A673 (cell line): ENCODE data around the gene MAPK8IP3. TPM values are rescaled to one million over a fixed set of nuclear protein-coding genes. Genes with fewer than 3 reads are reported as not detected.

ENCODE experiments used
- BruUV-seq: library from RNA; stranded (reverse); fragments of 400-500 nt; replicated peaks from 2 replicates; lab custom pipeline; 2021; lab: Mats Ljungman, UMichigan
- CTCF ChIA-PET: fragments of 300-600 bp; sonication (Branson Sonifier 250); formaldehyde crosslinking; loops from one replicate; lab custom pipeline; 2022; ENCODE audit warnings: antibody characterized with exemption; lab: Charles Lee
- POLR2A ChIA-PET: fragments of 300-600 bp; sonication (Branson Sonifier 250); formaldehyde crosslinking; loops from one replicate; lab custom pipeline; 2022; ENCODE audit warnings: antibody characterized with exemption; ENCODE audit not compliant: low non-redundant PET; lab: Charles Lee
- DNase-seq: peaks from one replicate; pipeline ENCODE4 v3.0.0-alpha.2; 2015; ENCODE audit warnings: low spot score
- H3K27ac ChIP-seq: fragments of 200-600 bp; sonication (generic); 2 replicates; pipeline ENCODE4 v1.5.1; 2016; ENCODE audit warnings: mixed run types, low read depth, mild to moderate bottlenecking, mixed read lengths, antibody characterized with exemption, low read length; ENCODE audit not compliant: poor library complexity, severe bottlenecking
- H3K27me3 ChIP-seq: fragments of 200-600 bp; sonication (generic); replicated peaks from 2 replicates; pipeline ENCODE4 v1.6.1; 2017; ENCODE audit warnings: mixed run types, low read depth, mild to moderate bottlenecking, mixed read lengths, antibody characterized with exemption, low read length; ENCODE audit not compliant: insufficient read depth, poor library complexity
- H3K36me3 ChIP-seq: fragments of 200-600 bp; sonication (generic); 2 replicates; pipeline ENCODE4 v1.6.1; 2016; ENCODE audit warnings: mixed run types, mild to moderate bottlenecking, mixed read lengths, antibody characterized with exemption, low read length; ENCODE audit not compliant: insufficient read depth, poor library complexity, severe bottlenecking
- H3K4me1 ChIP-seq: fragments of 200-600 bp; sonication (generic); 2 replicates; pipeline ENCODE4 v1.6.1; 2017; ENCODE audit warnings: mixed run types, mild to moderate bottlenecking, mixed read lengths, antibody characterized with exemption, low read length; ENCODE audit not compliant: insufficient read depth, poor library complexity, severe bottlenecking
- H3K4me3 ChIP-seq: fragments of 200-600 bp; sonication (generic); 2 replicates; pipeline ENCODE4 v1.5.1; 2016; ENCODE audit warnings: low read depth, mixed run types, mild to moderate bottlenecking, mixed read lengths, low read length; ENCODE audit not compliant: poor library complexity, severe bottlenecking
- H3K9me3 ChIP-seq: fragments of 200-600 bp; sonication (generic); 2 replicates; pipeline ENCODE4 v1.6.1; 2016; ENCODE audit warnings: mixed run types, low read depth, mild to moderate bottlenecking, mixed read lengths, antibody characterized with exemption, low read length; ENCODE audit not compliant: poor library complexity, severe bottlenecking
- EZH2 ChIP-seq: fragments of 200-600 bp; sonication (generic); IDR thresholded peaks from 2 replicates; pipeline ENCODE4 v1.6.1; 2017; ENCODE audit warnings: borderline replicate concordance, low read depth, mild to moderate bottlenecking, mixed read lengths, antibody characterized with exemption, low read length; ENCODE audit not compliant: poor library complexity, severe bottlenecking
- intact Hi-C: fragments of 100-400 bp; cut with micrococcal nuclease; formaldehyde crosslinking; loops from one replicate; pipeline ENCODE4 v1.10.0; 2022; ENCODE audit not compliant: unreplicated experiment
- total RNA-seq: library from RNA; stranded (reverse); gene quantifications from 2 replicates; pipeline ENCODE4 v1.2.3, GENCODE V29; 2021
- TF ChIP-seq, protein P1 (sequence below): fragments of 300-800, 200-600 bp; sonication (generic); conservative IDR thresholded peaks from 2 replicates; pipeline ENCODE4 v1.5.1; 2017; ENCODE audit warnings: low read depth, mild to moderate bottlenecking, antibody characterized with exemption, low read length, moderate library complexity, mixed read lengths

The MAPK8IP3 gene
- total RNA-seq, 1 experiment from 2014 or later, result 69.2 TPM

DNA sequence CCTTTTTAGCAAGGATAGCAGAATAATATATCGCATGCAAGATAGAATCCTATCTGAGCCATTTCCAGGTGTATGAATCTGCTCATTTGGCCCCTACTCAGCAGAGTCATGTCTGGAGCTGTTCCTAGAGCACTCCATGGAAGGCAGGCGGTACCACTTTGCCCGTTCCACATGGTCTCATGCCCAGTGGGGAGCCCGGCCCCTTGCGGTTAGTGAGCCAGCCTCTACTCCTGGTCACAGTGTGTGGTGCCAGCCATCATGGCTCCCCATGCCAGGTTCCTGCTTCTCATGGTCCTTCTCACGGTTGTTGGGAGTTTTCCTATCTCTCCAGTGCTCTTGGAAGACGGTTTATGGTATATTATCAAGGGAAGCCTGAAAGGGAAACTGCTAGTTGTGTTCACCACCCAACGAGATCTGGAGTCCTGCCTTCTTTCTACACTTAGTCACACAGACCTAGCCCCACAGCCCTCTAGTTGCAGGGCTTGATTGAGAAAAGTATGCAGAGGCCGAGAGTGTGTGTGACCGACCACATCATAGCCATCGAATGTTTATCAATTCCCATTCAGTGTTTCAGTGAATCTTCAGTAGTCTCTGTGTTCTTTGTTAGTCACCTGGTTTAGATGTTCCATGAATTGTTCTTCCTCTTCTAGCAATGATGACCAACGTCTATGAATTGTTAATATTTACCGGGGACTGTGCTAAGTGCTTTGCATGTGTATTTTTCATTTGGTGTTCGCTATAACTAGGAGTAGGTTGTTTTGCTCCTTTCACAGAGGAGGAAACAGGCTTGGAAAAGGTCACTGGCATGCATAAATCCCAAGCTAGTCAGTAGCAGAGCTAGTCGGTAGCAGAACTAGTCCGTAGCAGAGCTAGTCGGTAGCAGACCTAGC lies 18.3 kb upstream of the MAPK8IP3 start:
- ChIA-PET POLR2A (no interaction called here), CTCF (no interaction called here)
- BruUV-seq, result TSS peak; percentile 3
- Histone ChIP-seq H3K4me1 (no peaks in the 10 kb centered on the region), H3K4me3 (no peak overlapping the region), H3K27ac (no peak overlapping the region), H3K36me3 (peaks cover 82% of the 10 kb centered on the region), H3K27me3 (no peaks in the 10 kb centered on the region), H3K9me3 (no peaks in the 10 kb centered on the region)
- no peak for DNase-seq
- intact Hi-C loops, result no loop called here
- no peak for TF ChIP-seq EZH2

- no peak for DNase-seq
- no TSS peak for BruUV-seq
- POLR2A ChIA-PET, result no interaction called here
- Histone ChIP-seq H3K27me3 (no peaks in the 10 kb centered on the region), H3K36me3 (peaks cover 88% of the 10 kb centered on the region), H3K9me3 (no peaks in the 10 kb centered on the region), H3K27ac (no peak overlapping the region), H3K4me1 (no peaks in the 10 kb centered on the region), H3K4me3 (no peak overlapping the region)
- TF ChIP-seq EZH2, result no peak
- TF ChIP-seq, protein P1, sequence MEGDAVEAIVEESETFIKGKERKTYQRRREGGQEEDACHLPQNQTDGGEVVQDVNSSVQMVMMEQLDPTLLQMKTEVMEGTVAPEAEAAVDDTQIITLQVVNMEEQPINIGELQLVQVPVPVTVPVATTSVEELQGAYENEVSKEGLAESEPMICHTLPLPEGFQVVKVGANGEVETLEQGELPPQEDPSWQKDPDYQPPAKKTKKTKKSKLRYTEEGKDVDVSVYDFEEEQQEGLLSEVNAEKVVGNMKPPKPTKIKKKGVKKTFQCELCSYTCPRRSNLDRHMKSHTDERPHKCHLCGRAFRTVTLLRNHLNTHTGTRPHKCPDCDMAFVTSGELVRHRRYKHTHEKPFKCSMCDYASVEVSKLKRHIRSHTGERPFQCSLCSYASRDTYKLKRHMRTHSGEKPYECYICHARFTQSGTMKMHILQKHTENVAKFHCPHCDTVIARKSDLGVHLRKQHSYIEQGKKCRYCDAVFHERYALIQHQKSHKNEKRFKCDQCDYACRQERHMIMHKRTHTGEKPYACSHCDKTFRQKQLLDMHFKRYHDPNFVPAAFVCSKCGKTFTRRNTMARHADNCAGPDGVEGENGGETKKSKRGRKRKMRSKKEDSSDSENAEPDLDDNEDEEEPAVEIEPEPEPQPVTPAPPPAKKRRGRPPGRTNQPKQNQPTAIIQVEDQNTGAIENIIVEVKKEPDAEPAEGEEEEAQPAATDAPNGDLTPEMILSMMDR, result no peak
- intact Hi-C loops, result no loop called here
- CTCF ChIA-PET, result no interaction called here
These were observed 17.0 kb upstream of the MAPK8IP3 start for GRCh38 chr16:1688807-1689560.

DNA sequence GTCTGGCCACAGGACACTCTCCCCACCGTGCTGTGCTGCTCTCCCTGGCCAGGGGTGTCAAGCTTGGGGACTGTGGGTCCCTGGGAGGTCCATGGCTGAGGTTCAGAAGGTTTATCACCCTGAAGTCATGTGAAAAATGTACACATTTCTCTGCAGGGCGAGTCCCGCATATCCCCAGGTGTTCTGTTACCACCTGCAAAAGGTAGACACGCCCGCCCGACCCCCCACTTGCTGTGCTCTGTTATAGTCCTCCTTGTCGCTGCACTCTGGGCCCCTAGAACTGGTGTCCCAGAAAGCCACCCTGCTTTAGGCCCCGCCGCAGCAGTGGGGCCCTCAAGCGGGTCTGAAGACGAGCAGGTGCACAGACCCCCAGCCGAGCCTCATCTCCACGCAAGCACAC lies 16.1 kb upstream of the MAPK8IP3 start:
- ChIA-PET CTCF (no interaction called here), POLR2A (no interaction called here)
- Histone ChIP-seq H3K9me3 (no peaks in the 10 kb centered on the region), H3K27me3 (no peaks in the 10 kb centered on the region), H3K27ac (no peak overlapping the region), H3K36me3 (peaks cover 90% of the 10 kb centered on the region), H3K4me1 (no peaks in the 10 kb centered on the region), H3K4me3 (no peak overlapping the region)
- BruUV-seq, result no TSS peak
- intact Hi-C loops, result no loop called here
- TF ChIP-seq, protein P1, result no peak
- DNase-seq, result no peak
